HG02885 (cell line): ENCODE measurements around the gene CCDC92.
"Not testable (repeated sequence)": the region's sequence is repeated elsewhere in the genome, so short reads cannot be mapped to it uniquely, and the experiment has no call there.

Source experiments
- ATAC-seq: cut with Tn5 transposase; IDR thresholded peaks from one replicate; pipeline ENCODE4 v1.9.1; 2021; ENCODE audit warnings: mild to moderate bottlenecking; ENCODE audit not compliant: unreplicated experiment, poor library complexity

CCDC92 gene

DNA sequence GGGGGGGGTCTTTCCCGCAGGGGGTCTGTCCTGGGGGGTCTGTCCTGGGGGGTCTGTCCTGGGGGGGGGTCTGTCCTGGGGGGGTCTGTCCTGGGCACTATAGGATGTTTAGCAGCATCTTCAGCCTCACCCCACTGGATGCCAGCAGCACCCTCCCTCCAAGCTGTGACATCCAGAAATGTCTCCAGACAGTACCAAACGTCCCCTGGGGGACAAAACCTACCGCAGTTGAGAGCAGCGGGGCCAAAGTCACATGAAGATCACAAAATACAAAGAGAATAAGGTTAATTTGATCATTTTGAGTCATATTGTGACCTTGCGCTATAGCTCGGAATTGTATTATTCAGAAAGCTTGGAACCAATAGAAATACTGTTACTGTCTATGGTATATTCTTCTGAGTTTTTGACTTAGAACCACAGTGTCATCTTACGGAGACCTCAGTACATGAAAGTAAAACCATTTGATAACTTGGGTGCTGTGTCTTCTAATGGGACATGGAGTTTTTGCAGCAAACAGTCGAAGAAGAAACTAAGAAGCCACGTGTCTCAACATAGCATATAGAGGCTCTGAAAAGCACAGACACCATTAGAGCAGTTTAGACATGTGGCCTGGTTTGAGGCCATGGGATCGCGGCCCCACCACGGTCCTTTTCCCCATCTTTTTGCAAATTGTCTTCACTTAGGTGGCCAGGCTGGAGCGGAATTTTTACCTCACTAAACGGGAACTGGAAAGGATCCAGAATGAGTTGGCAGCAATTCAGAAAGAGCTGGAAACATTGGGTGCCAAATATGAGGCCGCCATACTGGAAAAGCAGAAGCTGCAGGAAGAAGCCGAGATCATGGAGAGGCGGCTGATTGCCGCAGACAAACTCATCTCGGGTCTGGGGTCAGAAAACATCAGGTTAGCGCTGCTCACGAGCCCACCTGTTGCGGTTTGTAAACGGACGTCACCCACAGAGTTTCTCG, 59.9 kb downstream of the CCDC92 start:
- ATAC-seq, result no peak

DNA sequence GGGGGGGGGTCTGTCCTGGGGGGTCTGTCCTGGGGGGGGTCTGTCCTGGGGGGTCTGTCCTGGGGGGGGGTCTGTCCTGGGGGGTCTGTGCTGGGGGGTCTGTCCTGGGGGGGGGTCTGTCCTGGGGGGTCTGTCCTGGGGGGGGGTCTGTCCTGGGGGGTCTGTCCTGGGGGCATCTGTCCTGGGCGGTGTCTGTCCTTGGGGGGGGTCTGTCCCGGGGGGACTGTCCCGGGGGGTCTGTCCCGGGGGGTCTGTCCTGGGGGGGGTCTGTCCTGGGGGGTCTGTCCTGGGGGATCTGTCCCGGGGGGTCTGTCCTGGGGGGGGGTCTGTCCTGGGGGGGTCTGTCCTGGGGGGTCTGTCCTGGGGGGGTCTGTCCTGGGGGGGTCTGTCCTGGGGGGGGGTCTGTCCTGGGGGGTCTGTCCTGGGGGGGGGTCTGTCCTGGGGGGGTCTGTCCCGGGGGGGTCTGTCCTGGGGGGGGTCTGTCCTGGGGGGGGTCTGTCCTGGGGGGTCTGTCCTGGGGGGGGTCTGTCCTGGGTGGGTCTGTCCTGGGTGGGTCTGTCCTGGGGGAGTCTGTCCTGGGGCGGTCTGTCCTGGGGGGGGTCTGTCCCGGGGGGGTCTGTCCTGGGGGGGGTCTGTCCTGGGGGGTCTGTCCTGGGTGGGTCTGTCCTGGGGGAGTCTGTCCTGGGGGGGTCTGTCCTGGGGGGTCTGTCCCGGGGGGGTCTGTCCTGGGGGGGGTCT, 60.8 kb downstream of the CCDC92 start:
- not testable (repeated sequence) for ATAC-seq

DNA sequence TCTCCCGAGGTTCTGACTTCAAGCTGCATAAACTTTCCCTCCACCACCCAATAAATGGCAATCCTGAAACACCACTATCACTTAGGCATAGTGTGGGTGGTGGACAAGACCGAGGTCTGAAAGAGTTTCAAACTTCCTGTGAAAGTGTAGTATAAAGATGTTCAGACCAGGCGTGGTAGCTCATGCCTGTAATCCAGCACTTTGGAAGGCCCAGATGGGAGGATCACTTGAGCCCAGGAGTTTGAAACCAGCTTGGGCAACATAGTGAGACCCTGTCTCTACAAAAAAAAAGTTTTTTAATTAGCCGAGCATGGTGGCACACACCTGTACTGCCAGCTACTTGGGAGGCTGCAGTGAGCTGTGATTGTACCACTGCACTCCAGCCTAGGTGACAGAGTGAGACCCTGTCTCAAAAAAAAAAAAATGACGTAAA, 61.9 kb downstream of the CCDC92 start:
- no peak for ATAC-seq

DNA sequence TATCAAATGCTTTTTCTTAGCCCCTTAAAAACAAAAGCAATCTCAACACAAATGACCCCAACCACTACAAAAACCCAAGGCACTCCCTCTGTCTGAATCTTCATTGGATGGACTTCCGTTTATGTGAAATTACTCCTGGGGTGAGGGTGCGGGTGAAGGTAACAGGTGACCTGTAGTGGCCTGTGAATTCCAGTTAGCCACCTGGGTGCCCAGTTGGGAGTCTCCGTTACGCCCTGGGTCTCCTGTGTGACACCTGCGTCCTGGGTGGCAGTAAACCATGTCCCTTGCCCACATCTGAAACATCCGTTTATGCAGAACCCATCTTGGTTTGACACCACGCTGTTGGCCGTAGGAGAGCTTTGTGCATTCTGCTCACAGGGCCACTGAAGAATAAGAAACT, 62.6 kb downstream of the CCDC92 start:
- ATAC-seq, result no peak

DNA sequence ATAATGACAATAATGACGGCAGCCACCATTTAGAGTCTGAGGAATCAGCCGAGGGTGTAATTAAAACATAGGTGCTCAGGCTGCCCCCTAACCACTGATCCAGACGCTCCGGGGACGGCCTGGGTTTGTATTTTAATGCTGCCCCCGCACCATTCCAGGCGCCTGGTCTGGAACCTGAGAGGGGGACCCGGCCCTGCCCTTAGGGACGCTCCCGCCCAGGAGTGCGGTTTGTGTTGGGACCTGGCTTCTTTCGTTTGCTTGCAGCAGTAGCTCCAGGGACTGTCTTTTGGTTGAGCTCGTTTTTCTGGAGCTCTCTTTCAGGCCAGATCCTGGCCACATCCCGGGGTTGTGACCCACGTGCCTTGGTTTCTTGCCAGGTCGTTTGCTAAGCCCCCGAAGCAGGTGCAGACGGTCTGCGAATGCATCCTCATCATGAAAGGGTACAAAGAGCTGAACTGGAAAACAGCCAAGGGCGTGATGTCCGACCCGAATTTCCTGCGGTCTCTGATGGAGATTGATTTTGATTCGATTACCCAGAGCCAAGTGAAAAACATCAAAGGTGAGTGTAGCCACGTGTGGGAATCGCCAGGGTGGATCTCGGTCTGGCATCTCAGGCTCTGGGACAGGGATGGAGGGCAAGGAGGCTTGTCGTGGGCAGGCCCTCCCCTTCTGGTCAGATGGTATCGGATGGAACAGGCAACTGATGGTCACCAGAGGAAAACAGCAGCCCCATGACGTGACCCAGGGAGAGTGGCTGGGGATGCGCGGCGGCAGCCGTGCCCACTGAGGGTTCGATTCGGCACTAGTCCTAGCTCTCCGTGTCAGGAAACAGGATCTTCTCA, 63.5 kb downstream of the CCDC92 start:
- no peak for ATAC-seq

DNA sequence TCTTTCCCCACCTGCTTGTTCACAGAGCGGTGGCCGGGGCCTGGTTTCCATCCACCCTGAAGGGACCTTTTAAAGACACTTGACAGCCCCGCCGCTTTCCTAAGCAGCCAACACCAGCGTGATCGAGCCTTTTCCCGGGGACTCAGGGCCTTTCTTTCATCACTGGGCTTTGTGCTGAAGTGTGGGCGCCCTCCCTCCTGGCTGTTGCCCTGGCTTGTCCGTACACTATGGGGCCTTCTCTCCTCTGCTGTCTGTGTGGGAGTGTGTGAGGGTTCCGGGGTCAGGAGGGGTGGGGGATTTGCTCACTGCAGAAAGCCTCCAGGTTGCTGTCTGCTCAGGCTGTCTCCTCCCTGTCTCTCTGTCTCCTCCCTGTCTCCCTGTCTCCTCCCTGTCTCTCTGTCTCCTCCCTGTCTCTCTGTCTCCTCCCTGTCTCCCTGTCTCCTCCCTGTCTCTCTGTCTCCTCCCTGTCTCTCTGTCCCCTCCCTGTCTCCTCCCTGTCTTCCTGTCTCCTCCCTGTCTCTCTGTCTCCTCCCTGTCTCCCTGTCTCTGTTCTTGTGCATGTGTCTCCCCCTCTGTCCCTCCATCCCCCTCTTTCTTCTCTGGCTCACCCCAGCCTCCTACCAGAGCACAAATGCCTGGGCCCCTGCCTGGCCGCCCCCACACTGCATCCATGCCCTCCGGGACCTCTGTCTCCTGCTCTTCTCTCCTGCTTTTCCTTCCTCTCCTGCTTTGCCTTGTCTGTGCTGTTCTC, 64.7 kb downstream of the CCDC92 start:
- no peak for ATAC-seq

DNA sequence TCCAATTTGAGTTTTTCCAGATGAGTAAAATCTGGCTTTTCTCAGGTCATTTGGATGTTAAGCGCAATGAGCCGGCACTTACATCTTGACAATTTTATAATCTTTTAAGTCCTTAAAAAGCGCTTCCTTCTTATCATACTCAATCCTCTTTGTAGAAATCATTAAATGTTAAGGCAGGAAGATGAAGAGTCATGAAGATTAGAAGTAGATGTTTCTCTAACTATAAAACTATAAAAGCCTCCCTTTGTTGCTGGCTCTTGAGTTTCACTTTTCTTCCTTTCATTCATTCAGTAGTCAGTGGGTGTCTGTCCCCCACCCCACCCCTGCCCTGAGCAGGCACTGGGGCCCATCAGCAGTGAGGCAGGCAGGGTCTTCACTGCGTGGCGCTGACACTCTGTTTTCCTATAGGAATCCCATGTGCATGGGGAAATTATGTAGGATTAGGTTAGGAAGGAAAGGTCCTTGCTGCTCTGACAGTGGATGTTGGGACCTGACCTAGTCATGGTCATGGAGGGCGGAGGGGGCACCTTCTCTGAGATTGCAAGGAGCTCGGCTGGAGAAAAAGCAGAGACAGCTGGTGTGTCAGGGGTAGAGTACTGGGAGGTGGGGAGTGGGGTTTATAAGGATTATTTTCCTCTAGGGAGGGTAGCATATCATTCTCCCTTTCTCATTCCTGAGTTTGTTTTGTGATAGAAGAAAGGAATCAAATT, 65.8 kb downstream of the CCDC92 start:
- ATAC-seq, result no peak

DNA sequence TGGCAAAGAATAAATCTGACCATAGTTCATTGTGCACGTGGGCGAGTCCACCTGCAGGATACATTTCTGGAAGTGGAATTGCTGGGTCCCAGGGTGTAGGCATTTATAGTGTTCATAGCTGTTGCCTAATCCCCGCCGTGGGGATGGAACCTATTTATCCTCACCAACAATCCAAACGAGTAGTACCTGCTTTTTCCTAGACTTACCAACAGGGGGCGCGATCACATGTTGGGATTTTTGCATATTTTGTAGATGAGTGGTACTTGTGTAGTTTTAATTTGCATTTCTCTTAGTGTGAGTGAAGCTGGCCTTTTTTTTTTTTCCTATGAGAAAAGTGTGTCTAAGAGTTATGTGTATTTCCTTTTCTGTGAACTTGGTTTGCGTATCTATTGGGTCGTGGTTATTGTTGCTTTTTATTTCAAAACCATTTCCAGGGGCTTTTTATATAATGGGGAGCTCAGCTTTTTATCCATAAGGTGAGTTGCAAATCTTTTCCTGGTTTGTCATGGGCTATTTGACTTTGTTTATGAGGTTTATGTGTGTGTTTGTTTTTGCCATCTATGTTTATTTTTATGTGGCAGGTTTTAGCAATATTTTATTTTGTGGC, 67.2 kb downstream of the CCDC92 start:
- ATAC-seq, result peak; percentile 38

DNA sequence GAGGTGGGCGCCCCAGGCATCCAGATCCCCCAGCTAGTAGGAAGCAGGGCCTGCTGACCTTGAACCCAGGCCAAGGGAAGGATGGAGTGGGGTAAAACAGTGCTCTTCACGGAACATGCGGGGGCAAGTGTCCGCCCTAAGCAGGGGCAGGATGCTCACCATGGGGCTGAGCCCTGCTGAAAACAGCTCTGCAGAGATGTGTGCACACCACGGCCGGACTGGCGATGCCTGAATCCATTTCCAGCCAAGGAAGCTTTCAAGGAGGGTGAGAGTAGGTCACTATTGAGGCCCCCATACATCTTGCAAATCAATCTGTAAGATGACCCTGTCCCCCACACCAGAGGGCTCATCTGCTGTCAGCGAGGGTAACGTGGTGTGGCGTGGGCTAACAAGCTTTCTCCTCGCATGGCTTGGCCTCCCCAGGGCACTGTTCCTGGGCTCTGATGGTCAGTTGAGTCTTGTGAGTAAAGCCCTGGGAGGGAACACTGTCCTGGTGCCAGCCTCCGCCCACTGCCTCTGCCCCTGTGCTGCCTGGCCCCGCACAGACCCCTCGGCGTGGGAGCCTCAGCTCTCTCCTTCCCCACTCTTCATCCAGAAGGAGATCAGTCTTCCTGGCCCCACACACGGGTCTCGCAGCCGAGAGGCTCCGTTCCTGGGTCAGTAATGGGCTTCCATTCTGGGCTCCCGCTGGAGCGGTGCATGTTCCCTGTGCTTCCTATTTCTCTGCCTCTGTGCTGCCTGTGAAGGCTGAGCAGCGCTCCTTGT, 69.1 kb downstream of the CCDC92 start:
- no peak for ATAC-seq

DNA sequence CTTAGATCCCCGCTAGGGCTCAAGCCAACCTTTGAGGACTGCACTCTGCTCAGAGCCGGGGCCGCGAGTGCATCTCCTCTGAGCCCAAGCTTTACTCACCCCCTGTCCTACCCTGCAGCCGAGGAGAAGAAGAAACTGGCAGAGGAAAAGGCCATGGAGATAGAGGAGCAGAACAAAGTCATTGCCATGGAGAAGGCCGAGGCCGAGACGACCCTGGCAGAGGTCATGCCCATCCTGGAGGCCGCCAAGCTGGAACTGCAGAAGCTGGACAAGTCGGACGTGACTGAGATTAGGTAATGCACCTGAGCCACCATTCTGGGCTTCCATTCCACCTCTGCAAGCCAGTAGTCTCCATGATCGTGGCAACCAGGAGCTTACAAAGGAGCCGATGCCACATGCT, 69.8 kb downstream of the CCDC92 start:
- ATAC-seq, result no peak

DNA sequence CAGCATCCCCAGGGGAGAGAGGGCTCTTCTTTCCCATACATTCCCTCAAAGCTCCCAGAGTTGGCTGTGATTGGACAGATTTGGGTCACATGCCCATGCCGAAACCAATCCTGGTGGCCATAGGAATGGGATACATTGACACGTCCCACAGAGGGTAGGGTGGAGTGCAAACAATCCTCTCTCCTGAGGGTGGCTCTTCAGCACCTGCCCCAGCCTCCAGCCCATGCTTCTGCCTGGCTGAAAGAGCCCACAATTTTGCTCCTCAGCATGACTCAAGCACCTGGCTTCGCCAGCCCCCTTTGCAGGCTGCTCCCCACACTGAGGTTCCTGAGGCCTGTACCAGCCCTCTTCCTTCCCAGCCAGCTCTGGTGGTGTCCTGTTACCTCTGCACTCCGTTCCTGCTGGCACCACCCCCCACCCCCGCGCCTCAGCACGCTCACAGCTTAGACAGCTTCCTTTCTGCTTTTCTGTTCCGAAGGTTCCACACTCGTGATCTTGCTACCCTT, 71.7 kb downstream of the CCDC92 start:
- ATAC-seq, result no peak

DNA sequence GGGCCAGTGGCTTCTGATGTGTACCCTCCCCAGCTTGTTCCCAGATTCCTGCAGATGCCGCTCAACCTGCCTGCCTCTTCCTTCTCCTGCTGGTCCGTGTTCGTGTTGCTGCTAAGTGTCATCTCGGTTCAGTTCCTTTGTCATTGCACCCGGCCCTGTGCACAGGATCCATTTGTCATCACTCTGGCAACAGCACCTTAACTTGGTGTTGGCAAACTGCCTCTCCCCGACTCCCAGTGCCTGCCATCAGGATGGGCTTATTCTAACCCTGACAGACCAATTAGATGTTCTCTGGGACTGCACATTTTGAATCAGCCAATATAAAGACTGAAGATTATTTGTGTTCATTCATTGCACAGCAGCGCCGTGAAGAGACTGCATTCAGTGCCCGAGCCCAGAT, 73.3 kb downstream of the CCDC92 start:
- ATAC-seq, result no peak

DNA sequence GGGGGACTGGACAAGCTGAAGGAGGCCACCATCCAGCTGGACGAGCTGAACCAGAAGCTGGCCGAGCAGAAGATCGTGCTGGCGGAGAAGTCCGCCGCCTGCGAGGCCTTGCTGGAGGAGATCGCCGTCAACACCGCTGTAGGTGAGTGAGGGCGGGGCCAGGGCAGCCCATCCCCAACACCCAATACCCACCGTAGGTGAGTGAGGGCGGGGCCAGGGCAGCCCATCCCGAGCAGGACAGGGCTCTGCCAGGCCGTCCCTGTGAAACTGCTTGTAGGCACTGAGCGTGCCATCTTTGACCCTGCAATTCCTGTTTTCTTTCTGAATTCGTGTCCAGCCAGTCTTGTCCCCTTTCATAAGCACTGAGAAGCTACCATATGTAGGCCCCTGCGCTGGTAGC, 74.0 kb downstream of the CCDC92 start:
- no peak for ATAC-seq

DNA sequence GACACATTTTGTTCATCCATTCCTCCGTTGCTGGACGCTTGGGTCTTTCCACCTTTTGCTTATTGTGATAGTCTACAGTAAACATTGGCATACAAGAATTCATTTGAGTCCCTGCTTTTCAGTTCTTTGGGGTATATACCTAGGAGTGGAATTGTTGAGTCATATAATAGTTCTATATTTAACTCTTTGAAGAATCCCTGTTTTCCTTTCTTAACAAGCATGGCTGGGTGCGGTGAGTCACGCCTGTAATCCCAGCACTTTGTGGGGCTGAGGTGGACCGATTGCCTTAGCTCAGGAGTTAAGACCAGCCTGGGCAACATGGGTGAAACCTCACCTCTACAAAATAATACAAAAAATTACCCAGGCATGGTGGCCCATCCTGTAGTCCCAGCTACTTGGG, 75.4 kb downstream of the CCDC92 start:
- ATAC-seq, result no peak

DNA sequence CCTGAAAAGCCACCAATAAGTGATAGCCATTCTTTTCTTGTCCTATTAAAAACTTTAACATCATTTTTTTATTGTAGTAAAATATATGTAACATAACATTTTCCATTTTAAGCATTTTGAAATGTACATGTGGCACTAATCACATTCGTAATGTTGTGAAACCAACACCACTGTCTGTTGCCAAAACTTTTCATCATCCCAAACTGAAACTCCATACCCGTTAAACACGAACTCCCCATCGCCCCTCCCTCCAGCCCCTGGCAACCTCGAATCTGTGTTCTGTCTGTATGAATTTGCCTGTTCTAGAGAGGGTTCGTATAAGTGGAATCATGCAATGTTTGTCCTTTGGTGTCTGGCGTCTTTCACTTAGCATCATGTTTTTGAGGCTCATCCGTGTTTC, 75.9 kb downstream of the CCDC92 start:
- no peak for ATAC-seq

DNA sequence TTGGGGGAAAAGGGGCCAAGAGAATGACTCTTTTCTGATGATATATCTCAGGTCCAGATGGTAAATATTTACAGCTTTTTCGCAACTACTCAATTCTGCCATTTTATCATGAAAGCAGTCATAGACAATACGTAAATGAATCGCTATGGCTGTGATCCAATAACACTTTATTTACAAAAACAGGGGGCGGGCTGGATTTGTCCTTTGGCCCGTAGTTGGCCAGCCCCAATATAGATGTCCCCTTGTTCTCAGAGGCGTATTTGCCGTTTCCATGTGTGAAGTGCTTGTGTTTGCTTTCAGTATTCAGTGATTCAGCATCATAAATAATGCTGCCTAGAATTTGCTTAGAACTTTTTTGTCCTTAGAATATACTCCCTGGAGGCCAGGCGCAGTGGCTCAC, 77.2 kb downstream of the CCDC92 start:
- ATAC-seq, result no peak

DNA sequence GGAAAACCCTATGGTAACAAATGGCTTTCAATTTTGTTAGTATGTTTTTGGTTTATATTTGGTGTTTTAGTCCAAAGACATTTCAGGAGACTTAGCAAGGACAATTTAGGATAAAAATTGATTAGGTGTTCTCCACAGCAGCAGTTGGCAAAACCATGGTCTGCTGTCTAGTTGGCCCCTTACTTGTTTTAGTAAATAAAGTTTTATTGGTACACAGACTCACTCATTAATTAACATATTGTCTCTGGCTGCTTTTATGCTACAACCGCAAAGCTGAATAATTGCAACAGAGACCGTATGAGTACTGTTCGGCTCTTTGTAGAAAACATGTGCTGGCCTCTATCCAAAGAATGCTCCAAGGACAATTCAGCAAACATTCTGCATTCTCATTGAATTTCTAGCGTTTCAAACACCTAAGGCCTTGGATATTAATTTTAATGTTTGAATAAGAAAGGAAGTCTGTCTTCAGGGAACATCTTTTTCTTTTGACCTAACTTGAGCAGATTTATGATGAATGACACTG, 77.7 kb downstream of the CCDC92 start:
- ATAC-seq, result no peak

DNA sequence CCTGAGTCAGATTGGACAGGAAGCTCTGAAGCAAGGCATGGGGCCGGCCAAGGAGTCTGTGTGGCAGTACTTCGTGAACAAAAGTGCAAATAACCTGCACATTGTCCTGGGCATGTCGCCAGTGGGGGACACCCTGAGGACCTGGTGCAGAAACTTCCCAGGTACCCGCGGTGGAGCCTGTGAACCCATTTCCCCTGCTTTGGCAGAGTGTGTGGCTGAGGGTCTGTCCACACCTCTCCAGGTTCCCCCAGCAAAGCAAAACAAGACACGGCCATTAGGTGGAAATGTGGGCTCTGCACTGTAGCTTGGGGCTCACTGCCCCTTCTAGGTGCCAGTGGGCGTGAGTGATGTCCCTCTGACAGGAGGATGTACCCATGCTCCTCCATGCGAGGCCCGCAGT, 79.4 kb downstream of the CCDC92 start:
- ATAC-seq, result no peak
